MM.1S (cell line): Measurements from ENCODE around the gene CACNA2D1.

Source experiments
- EZH2 ChIP-seq: fragments of 300-600 bp; sonication (generic); optimal IDR thresholded peaks from 2 replicates; pipeline ENCODE3; 2017; ENCODE audit warnings: low read depth, mild to moderate bottlenecking, antibody characterized with exemption, low read length, mixed read lengths
- EZH2phosphoT487 ChIP-seq: fragments of 300-600 bp; sonication (generic); IDR thresholded peaks from 2 replicates; pipeline ENCODE4 v1.6.1; 2018; ENCODE audit warnings: antibody characterized with exemption, low read length
- TF ChIP-seq, protein P1 (sequence below): fragments of 300-600 bp; sonication (generic); IDR thresholded peaks from 2 replicates; pipeline ENCODE4 v1.5.1; 2016; ENCODE audit warnings: antibody characterized with exemption, low read length, mixed read lengths

DNA sequence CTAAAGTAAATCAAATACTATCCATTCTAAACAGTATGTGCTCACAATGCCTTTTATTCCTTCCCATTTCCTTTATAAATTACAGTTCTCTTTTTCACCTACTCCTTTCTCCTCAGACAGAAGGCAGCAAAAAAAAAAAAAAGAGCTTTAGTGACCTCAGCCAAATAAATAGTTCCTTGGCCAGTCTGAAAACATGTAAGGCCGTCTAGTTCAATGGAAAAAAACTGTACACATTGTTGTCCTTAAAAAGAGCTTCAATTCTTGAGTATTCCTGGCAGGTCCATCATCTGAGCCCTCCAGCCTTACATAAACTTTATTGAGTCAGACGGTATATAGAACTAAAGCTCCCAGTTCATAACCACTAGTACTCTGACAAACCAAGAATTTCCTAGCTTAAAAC lies 185.4 kb downstream of the CACNA2D1 start:
- TF ChIP-seq, protein P1, sequence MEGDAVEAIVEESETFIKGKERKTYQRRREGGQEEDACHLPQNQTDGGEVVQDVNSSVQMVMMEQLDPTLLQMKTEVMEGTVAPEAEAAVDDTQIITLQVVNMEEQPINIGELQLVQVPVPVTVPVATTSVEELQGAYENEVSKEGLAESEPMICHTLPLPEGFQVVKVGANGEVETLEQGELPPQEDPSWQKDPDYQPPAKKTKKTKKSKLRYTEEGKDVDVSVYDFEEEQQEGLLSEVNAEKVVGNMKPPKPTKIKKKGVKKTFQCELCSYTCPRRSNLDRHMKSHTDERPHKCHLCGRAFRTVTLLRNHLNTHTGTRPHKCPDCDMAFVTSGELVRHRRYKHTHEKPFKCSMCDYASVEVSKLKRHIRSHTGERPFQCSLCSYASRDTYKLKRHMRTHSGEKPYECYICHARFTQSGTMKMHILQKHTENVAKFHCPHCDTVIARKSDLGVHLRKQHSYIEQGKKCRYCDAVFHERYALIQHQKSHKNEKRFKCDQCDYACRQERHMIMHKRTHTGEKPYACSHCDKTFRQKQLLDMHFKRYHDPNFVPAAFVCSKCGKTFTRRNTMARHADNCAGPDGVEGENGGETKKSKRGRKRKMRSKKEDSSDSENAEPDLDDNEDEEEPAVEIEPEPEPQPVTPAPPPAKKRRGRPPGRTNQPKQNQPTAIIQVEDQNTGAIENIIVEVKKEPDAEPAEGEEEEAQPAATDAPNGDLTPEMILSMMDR, result no peak
- no peak for TF ChIP-seq EZH2
- TF ChIP-seq EZH2phosphoT487, result no peak
